ENCODE data around the gene LBH.

- TF ChIP-seq, protein P1, sequence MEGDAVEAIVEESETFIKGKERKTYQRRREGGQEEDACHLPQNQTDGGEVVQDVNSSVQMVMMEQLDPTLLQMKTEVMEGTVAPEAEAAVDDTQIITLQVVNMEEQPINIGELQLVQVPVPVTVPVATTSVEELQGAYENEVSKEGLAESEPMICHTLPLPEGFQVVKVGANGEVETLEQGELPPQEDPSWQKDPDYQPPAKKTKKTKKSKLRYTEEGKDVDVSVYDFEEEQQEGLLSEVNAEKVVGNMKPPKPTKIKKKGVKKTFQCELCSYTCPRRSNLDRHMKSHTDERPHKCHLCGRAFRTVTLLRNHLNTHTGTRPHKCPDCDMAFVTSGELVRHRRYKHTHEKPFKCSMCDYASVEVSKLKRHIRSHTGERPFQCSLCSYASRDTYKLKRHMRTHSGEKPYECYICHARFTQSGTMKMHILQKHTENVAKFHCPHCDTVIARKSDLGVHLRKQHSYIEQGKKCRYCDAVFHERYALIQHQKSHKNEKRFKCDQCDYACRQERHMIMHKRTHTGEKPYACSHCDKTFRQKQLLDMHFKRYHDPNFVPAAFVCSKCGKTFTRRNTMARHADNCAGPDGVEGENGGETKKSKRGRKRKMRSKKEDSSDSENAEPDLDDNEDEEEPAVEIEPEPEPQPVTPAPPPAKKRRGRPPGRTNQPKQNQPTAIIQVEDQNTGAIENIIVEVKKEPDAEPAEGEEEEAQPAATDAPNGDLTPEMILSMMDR (IDR thresholded peaks at IDR 0.05) = no peak
- TF ChIP-seq POLR2A (IDR thresholded peaks at IDR 0.05) (no peak), EP300 (IDR thresholded peaks at IDR 0.05) (no peak)
Observed at GRCh38 chr2:30296496-30296895, 65.2 kb downstream of the LBH start.

All from sigmoid colon (tissue), 4 donors.